Keratinocyte (primary cell): ENCODE data around the gene CAMKK2.

Experiments used
- EZH2 ChIP-seq: IDR thresholded peaks from one replicate; pipeline ENCODE4 v1.6.1; 2012; ENCODE audit warnings: inconsistent platforms, mild to moderate bottlenecking, low read length, moderate library complexity
- TF ChIP-seq, protein P1 (sequence below), 3 experiments: IDR thresholded peaks in 1 of 3; conservative IDR thresholded peaks in 1 of 3; optimal IDR thresholded peaks in 1 of 3; 2 replicates in 2 of 3; 3 replicates in 1 of 3; pipeline versions ENCODE3 to v1.5.1; 2011; ENCODE audit warnings: low read length in 3 of 3, mild to moderate bottlenecking in 3 of 3, moderate library complexity in 2 of 3, control low read depth in 1 of 3, inconsistent platforms in 1 of 3; ENCODE audit not compliant: insufficient read depth in 2 of 3; ENCODE audit errors: extremely low read depth in 1 of 3

DNA sequence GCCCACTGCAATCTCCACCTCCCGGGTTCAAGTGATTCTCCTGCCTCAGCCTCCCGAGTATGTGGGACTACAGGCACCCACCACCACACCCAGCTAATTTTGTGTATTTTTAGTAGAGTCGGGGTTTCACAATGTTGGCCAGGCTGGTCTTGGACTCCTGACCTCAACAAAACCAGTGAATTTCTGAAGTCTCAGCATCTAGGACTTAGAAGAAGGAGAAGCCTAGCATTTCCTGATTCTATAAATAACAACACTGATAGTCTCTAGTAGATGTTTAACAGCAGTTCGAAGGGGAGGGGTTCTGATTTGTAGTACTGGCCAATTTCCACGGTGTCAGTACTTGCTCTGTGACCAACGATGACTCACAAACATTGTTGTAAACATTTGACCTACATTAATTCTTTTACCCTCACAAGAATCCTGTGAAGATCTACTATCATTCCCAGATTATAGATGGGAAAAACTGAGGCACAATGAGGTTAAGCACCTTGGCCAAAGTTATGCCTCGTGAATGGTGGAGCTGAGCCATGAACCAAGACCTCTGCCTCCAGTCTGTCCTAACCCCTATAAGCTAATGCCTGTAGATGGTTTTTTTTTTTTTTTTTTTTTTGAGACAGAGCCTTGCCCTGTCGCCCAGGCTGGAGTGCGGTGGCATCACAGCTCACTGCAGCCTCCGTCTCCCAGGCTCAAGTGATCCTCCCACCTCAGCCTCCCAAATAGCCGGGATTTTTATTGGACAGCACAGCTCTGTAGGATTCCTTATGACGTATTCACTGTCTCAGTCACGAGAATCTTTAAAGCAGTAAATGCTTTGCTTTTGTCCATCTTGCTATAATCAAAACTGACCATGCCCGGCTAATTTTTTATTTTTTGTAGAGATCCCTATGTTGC is 81.4 kb downstream of the CAMKK2 start:
- TF ChIP-seq, protein P1, sequence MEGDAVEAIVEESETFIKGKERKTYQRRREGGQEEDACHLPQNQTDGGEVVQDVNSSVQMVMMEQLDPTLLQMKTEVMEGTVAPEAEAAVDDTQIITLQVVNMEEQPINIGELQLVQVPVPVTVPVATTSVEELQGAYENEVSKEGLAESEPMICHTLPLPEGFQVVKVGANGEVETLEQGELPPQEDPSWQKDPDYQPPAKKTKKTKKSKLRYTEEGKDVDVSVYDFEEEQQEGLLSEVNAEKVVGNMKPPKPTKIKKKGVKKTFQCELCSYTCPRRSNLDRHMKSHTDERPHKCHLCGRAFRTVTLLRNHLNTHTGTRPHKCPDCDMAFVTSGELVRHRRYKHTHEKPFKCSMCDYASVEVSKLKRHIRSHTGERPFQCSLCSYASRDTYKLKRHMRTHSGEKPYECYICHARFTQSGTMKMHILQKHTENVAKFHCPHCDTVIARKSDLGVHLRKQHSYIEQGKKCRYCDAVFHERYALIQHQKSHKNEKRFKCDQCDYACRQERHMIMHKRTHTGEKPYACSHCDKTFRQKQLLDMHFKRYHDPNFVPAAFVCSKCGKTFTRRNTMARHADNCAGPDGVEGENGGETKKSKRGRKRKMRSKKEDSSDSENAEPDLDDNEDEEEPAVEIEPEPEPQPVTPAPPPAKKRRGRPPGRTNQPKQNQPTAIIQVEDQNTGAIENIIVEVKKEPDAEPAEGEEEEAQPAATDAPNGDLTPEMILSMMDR (optimal IDR thresholded peaks at IDR 0.05 in 1 of 3, IDR thresholded peaks at IDR 0.05 in 1 of 3, conservative IDR thresholded peaks at IDR 0.05 in 1 of 3; ENCODE audit: extremely low read depth in 1 of 3, insufficient read depth in 2 of 3, low read length in 3 of 3) = no peak
- no peak for TF ChIP-seq EZH2
